WERI-Rb-1 (cell line): ENCODE data around the gene NKAIN2.
"Not testable (repeated sequence)": the region's sequence is repeated elsewhere in the genome, so short reads cannot be mapped to it uniquely, and the experiment has no call there.

Experiments used
- DNase-seq: peaks from one replicate; pipeline ENCODE4 v3.0.0-alpha.2; 2020
- H3K27ac ChIP-seq: fragments of 250-450 bp; sonication (Bioruptor Pico); 2 replicates; pipeline ENCODE4 v1.5.1; 2020; ENCODE audit warnings: mild to moderate bottlenecking, moderate library complexity
- H3K27me3 ChIP-seq: fragments of 250-450 bp; sonication (Bioruptor Pico); 2 replicates; pipeline ENCODE4 v1.5.1; 2021; ENCODE audit warnings: mild to moderate bottlenecking, low read depth, moderate library complexity; ENCODE audit not compliant: insufficient read depth, severe bottlenecking
- H3K36me3 ChIP-seq: fragments of 250-450 bp; sonication (Bioruptor Pico); 2 replicates; pipeline ENCODE4 v1.5.1; 2020; ENCODE audit warnings: mild to moderate bottlenecking, moderate library complexity
- H3K4me3 ChIP-seq: 2 replicates; pipeline ENCODE4 v1.5.1; 2011; ENCODE audit warnings: low read depth, mild to moderate bottlenecking, control low read depth, low read length
- H3K9me3 ChIP-seq: fragments of 250-450 bp; sonication (Bioruptor Pico); 2 replicates; pipeline ENCODE4 v1.5.1; 2021; ENCODE audit warnings: mild to moderate bottlenecking, moderate library complexity; ENCODE audit not compliant: severe bottlenecking
- CTCF ChIP-seq: IDR thresholded peaks from 2 replicates; pipeline ENCODE4 v1.5.1; 2011; ENCODE audit warnings: low read depth, mild to moderate bottlenecking, control low read depth, inconsistent platforms, low read length

Gene NKAIN2

GRCh38 chr6:124147621-124148020 lies 344.0 kb downstream of the NKAIN2 start:
- Histone ChIP-seq H3K27me3 (no peaks in the 10 kb centered on the region), H3K4me3 (no peak overlapping the region), H3K9me3 (no peaks in the 10 kb centered on the region), H3K27ac (no peak overlapping the region), H3K36me3 (no peaks in the 10 kb centered on the region)
- TF ChIP-seq CTCF, result no peak
- no peak for DNase-seq

GRCh38 chr6:124148236-124148957 lies 344.7 kb downstream of the NKAIN2 start:
- Histone ChIP-seq H3K27ac (no peak overlapping the region), H3K4me3 (no peak overlapping the region), H3K9me3 (no peaks in the 10 kb centered on the region), H3K27me3 (no peaks in the 10 kb centered on the region), H3K36me3 (no peaks in the 10 kb centered on the region)
- DNase-seq, result no peak
- no peak for TF ChIP-seq CTCF

GRCh38 chr6:124149646-124150045 lies 346.0 kb downstream of the NKAIN2 start:
- Histone ChIP-seq H3K9me3 (no peaks in the 10 kb centered on the region), H3K27me3 (no peaks in the 10 kb centered on the region), H3K36me3 (no peaks in the 10 kb centered on the region), H3K27ac (no peak overlapping the region), H3K4me3 (no peak overlapping the region)
- TF ChIP-seq CTCF, result no peak
- no peak for DNase-seq

GRCh38 chr6:124158024-124158423 lies 354.4 kb downstream of the NKAIN2 start:
- Histone ChIP-seq H3K4me3 (no peak overlapping the region), H3K27ac (no peak overlapping the region), H3K27me3 (no peaks in the 10 kb centered on the region), H3K9me3 (no peaks in the 10 kb centered on the region), H3K36me3 (no peaks in the 10 kb centered on the region)
- TF ChIP-seq CTCF, result no peak
- DNase-seq, result no peak

GRCh38 chr6:124163676-124164075 lies 360.0 kb downstream of the NKAIN2 start:
- Histone ChIP-seq H3K27me3 (no peaks in the 10 kb centered on the region), H3K36me3 (no peaks in the 10 kb centered on the region), H3K4me3 (no peak overlapping the region), H3K27ac (no peak overlapping the region), H3K9me3 (no peaks in the 10 kb centered on the region)
- TF ChIP-seq CTCF, result no peak
- no peak for DNase-seq

- no peak overlapping the region for H3K4me3 ChIP-seq
- no peak overlapping the region for H3K27ac ChIP-seq
- no peak for DNase-seq
- H3K27me3 ChIP-seq, result no peaks in the 10 kb centered on the region
- H3K36me3 ChIP-seq, result no peaks in the 10 kb centered on the region
- TF ChIP-seq CTCF, result no peak
- H3K9me3 ChIP-seq, result no peaks in the 10 kb centered on the region
Measured at GRCh38 chr6:124164343-124164742, 360.7 kb downstream of the NKAIN2 start.

GRCh38 chr6:124167249-124167648 lies 363.6 kb downstream of the NKAIN2 start:
- not testable (repeated sequence) for DNase-seq, H3K27me3 ChIP-seq, H3K36me3 ChIP-seq, H3K27ac ChIP-seq, H3K4me3 ChIP-seq, H3K9me3 ChIP-seq
